ENCODE measurements around the gene ADIG. TPM values are rescaled to one million over a fixed set of nuclear protein-coding genes. Genes with fewer than 3 reads are reported as not detected.

The ADIG gene
- total and polyA plus RNA-seq, 10 donors = not detected

DNA sequence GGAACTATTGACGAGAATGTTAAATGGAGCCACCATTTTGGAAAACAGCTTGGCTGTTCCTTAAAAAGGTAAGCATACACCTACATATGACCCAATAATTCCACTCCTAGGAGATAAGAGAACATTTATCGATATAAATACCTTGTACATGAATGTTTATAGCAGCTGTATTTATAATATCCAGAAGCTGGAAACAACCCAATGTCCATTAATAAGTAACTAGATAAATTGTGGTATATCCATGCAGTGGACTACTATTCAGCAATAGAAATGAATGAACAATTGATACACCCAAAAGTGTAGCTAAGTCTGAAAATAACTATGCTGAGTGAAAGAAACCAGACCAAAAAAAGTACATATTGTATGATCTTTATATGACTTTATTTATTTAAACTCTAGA lies 42.2 kb upstream of the ADIG start:
- intact Hi-C loops (cut with DNase I; ENCODE audit: low total_unique reads) = no loop called here

DNA sequence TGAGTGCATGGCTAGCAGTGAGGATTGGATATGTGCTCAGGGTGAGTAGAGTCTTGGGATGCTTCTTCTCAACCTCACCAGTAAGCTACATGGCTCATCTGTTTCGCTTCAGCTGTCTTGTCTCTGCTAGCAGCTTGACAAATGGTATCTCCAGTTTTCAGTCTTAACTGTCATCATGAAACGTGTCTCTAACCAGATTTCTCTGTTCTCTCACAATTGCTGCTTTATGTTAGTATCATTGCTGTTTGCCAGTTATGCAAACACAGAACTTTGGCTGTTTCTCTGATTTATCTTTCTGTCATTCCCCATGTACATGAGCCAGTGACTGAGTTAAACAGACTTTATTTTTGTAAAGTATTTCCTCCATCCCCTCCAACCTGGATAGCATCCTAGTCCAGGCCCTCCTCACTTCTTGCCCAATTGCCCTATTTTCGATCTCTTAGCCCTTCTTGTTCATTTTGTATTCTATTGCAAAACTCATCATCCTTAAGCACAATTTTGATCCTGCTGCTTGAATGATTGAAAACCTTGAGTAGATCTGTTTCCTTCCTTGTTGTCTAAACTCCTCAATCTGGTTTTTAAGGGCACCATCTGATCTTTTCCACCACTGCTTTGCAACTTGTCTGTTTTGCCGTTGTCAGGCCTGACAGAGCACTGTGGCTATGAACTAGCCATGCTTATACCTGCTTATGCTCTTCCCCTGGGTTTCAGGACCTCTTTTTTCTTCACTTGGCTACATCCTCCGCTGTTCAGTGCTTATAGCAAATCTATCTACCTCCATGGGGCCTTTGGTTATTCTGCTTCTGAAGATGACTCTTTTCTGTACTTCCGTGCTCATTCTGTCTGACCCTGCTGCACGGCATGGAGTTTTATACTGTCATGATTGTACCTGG lies 37.7 kb upstream of the ADIG start:
- no peak for DNase-seq
- H3K36me3 ChIP-seq = peaks cover 8 to 100% (median 93%) of the 10 kb centered on the region in 6 donors
- no peak for TF ChIP-seq POLR2AphosphoS5 (IDR thresholded peaks at IDR 0.05)
- TF ChIP-seq, protein P1, sequence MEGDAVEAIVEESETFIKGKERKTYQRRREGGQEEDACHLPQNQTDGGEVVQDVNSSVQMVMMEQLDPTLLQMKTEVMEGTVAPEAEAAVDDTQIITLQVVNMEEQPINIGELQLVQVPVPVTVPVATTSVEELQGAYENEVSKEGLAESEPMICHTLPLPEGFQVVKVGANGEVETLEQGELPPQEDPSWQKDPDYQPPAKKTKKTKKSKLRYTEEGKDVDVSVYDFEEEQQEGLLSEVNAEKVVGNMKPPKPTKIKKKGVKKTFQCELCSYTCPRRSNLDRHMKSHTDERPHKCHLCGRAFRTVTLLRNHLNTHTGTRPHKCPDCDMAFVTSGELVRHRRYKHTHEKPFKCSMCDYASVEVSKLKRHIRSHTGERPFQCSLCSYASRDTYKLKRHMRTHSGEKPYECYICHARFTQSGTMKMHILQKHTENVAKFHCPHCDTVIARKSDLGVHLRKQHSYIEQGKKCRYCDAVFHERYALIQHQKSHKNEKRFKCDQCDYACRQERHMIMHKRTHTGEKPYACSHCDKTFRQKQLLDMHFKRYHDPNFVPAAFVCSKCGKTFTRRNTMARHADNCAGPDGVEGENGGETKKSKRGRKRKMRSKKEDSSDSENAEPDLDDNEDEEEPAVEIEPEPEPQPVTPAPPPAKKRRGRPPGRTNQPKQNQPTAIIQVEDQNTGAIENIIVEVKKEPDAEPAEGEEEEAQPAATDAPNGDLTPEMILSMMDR (IDR thresholded peaks at IDR 0.05 in 8 of 11, conservative IDR thresholded peaks at IDR 0.05 in 3 of 11) = no peak
- no peak for TF ChIP-seq POLR2A (IDR thresholded peaks at IDR 0.05)
- 85 to 93% (median 91%) methylated on average over 7 of the region's 7 CpGs for WGBS, 5 donors
- intact Hi-C loops (cut with DNase I; ENCODE audit: low total_unique reads) = no loop called here
- H3K27me3 ChIP-seq (replicated peaks in 1 of 7) = no peaks in the 10 kb centered on the region
- no peaks in the 10 kb centered on the region for H3K4me1 ChIP-seq
- no peak overlapping the region for H3K27ac ChIP-seq
- no peak overlapping the region for H3K4me3 ChIP-seq
- no peaks in the 10 kb centered on the region for H3K9me3 ChIP-seq

More for the DNA sequence above, 42.2 kb upstream of the ADIG start:
- Histone ChIP-seq H3K27me3 (replicated peaks in 1 of 7) (no peaks in the 10 kb centered on the region), H3K4me3 (no peak overlapping the region), H3K4me1 (no peaks in the 10 kb centered on the region), H3K27ac (no peak overlapping the region), H3K9me3 (no peaks in the 10 kb centered on the region), H3K36me3 (peaks cover 4 to 100% (median 88%) of the 10 kb centered on the region in 6 donors)
- WGBS, 5 donors = 95 to 99% (median 98%) methylated on average over 2 of the region's 2 CpGs
- no peak for TF ChIP-seq POLR2AphosphoS5 (IDR thresholded peaks at IDR 0.05)
- TF ChIP-seq POLR2A (IDR thresholded peaks at IDR 0.05) = no peak
- TF ChIP-seq, protein P1 (IDR thresholded peaks at IDR 0.05 in 8 of 11, conservative IDR thresholded peaks at IDR 0.05 in 3 of 11) = no peak
- no peak for DNase-seq

DNA sequence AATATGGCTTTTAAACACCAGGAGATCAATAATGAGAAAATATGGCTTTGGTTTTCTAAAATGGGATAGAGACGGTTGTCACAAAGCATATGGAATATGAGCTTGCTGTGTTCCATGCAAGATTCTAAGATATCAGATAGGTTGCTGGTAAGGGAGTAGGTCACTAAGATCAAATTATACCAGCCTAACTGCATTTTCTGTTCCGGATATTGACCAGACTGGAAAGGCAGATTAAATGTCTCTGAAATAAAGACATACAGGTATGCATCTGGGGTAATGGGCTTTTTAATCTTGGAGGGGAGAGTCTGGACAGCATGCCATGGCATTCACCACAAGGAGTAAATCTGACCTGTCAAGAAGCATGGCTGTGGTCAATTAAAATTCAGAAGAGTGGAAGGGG lies 35.2 kb upstream of the ADIG start:
- Histone ChIP-seq H3K4me1 (no peaks in the 10 kb centered on the region), H3K9me3 (no peaks in the 10 kb centered on the region), H3K36me3 (peaks cover 8 to 100% (median 93%) of the 10 kb centered on the region in 6 donors), H3K27me3 (replicated peaks in 1 of 7) (no peaks in the 10 kb centered on the region), H3K4me3 (no peak overlapping the region), H3K27ac (no peak overlapping the region)
- intact Hi-C loops (cut with DNase I; ENCODE audit: low total_unique reads) = no loop called here
- 93 to 100% (median 99%) methylated on average over 2 of the region's 2 CpGs for WGBS, 5 donors
- no peak for DNase-seq
- TF ChIP-seq, protein P1 (IDR thresholded peaks at IDR 0.05 in 8 of 11, conservative IDR thresholded peaks at IDR 0.05 in 3 of 11) = no peak
- TF ChIP-seq POLR2A (IDR thresholded peaks at IDR 0.05) (no peak), POLR2AphosphoS5 (IDR thresholded peaks at IDR 0.05) (no peak)

DNA sequence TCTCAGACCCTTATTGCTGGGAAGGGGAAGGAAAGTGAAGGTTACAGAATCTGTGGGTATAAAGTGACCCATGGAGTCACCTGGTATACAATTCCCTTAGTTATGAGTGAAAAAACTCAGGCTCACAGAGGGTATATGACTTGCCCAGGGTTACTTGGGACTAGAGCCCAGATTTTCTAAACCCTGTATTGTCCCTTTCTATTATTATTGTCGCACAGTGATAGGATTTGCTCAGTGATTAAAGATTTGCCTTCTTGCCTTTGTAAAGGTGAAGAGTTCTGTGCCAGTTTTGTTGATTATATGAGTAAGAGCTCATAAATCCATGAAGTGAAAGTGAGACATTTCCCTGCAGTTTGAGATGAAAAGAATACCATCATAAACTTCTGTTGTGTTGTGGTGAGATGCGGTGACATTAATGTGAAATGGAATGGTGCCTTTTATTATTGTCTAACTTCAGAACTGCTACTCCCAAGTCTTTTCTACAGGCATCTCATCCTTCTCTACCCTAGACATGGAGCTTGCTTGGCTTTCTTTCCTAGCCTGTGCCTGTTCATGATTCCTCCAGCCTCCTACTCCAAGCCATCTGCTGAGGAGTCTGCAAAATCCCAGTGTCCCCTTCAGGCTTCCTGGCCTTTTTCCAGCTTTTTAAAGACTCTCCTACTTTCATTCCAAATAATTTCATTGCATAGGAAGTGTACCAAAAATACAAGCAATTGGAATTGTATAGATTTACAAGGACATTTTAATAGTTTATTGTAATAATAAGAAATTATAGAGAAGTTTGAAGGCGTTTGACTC lies 33.5 kb upstream of the ADIG start:
- peaks cover 4 to 100% (median 92%) of the 10 kb centered on the region in 6 donors for H3K36me3 ChIP-seq
- 85 to 95% (median 93%) methylated on average over 3 of the region's 3 CpGs for WGBS, 5 donors

More for the DNA sequence above, 33.5 kb upstream of the ADIG start:
- TF ChIP-seq, protein P1 (IDR thresholded peaks at IDR 0.05 in 8 of 11, conservative IDR thresholded peaks at IDR 0.05 in 3 of 11) = no peak
- TF ChIP-seq POLR2A (IDR thresholded peaks at IDR 0.05) (no peak), POLR2AphosphoS5 (IDR thresholded peaks at IDR 0.05) (no peak)
- no peak overlapping the region for H3K27ac ChIP-seq
- H3K27me3 ChIP-seq (replicated peaks in 1 of 7) = no peaks in the 10 kb centered on the region
- H3K4me1 ChIP-seq = no peaks in the 10 kb centered on the region
- H3K9me3 ChIP-seq = no peaks in the 10 kb centered on the region
- intact Hi-C loops (cut with DNase I; ENCODE audit: low total_unique reads) = no loop called here
- no peak for DNase-seq
- no peak overlapping the region for H3K4me3 ChIP-seq

Measured in spleen (tissue), 11 donors.